Stimulated activated CD8-positive, alpha-beta memory T cell treated with anti-CD3 and anti-CD28 coated beads, Interleukin-4, amount 100 ng/mL, for 24 hours (primary cell): ENCODE measurements around the gene SPEM2.

Source experiments
- DNase-seq: peaks from one replicate; pipeline ENCODE4 v3.0.0-alpha.2; 2020; ENCODE audit warnings: low read depth

The SPEM2 gene

GRCh38 chr17:7421186-7421585 lies 4.2 kb upstream of the SPEM2 start:
- no peak for DNase-seq

- DNase-seq, result no peak
Observed at GRCh38 chr17:7423679-7424078, 1.7 kb upstream of the SPEM2 start.

- no peak for DNase-seq
Observed at GRCh38 chr17:7425756-7426155, 340 bp downstream of the SPEM2 start.

GRCh38 chr17:7426203-7426863 lies 917 bp downstream of the SPEM2 start:
- no peak for DNase-seq

GRCh38 chr17:7426896-7427489 lies 1.6 kb downstream of the SPEM2 start:
- no peak for DNase-seq

GRCh38 chr17:7427549-7427948 lies 2.1 kb downstream of the SPEM2 start:
- DNase-seq, result no peak

GRCh38 chr17:7428557-7428956 lies 3.1 kb downstream of the SPEM2 start, which contains the start of gene SPEM3:
TSS of gene SPEM3 (plus strand) at chr17:7428857. CDS start at chr17:7428903, 46 bp downstream.
- no peak for DNase-seq

- no peak for DNase-seq
Observed at GRCh38 chr17:7429722-7430121, 4.3 kb downstream of the SPEM2 start.

GRCh38 chr17:7431231-7431630 lies 5.8 kb downstream of the SPEM2 start:
- DNase-seq, result no peak

GRCh38 chr17:7432296-7432695 lies 6.9 kb downstream of the SPEM2 start:
- no peak for DNase-seq

GRCh38 chr17:7435676-7436555 lies 10.5 kb downstream of the SPEM2 start:
- no peak for DNase-seq

GRCh38 chr17:7436556-7437368 lies 11.3 kb downstream of the SPEM2 start:
- peak; percentile 70 for DNase-seq

GRCh38 chr17:7437369-7437863 lies 12.0 kb downstream of the SPEM2 start:
- DNase-seq, result no peak

GRCh38 chr17:7437950-7438614 lies 12.7 kb downstream of the SPEM2 start:
- peak; percentile 56 for DNase-seq

GRCh38 chr17:7438656-7439460 lies 13.4 kb downstream of the SPEM2 start:
- no peak for DNase-seq

- DNase-seq, result no peak
Observed at GRCh38 chr17:7439462-7440112, 14.2 kb downstream of the SPEM2 start, which contains the start of gene FGF11. TSS of gene FGF11 (plus strand) at chr17:7439512. CDS start at chr17:7439621, 109 bp downstream.

GRCh38 chr17:7440113-7440833 lies 14.9 kb downstream of the SPEM2 start:
- DNase-seq, result no peak

- no peak for DNase-seq
Observed at GRCh38 chr17:7440834-7441195, 15.4 kb downstream of the SPEM2 start.

- DNase-seq, result no peak
Observed at GRCh38 chr17:7441266-7441665, 15.8 kb downstream of the SPEM2 start.
